Islet precursor cell (in vitro differentiated cells): ENCODE results near the gene CUX1.
"Not testable (repeated sequence)": the region's sequence is repeated elsewhere in the genome, so short reads cannot be mapped to it uniquely, and the experiment has no call there.

ENCODE experiments used
- DNase-seq: peaks from one replicate; pipeline ENCODE4 v3.0.0-alpha.2; 2018

CUX1 gene

GRCh38 chr7:101871351-101871750, 53.9 kb downstream of the CUX1 start:
- no peak for DNase-seq

- no peak for DNase-seq
Observed at GRCh38 chr7:101874028-101874427, 56.6 kb downstream of the CUX1 start.

GRCh38 chr7:101875283-101875846, 57.9 kb downstream of the CUX1 start:
- DNase-seq: peak; percentile 42

GRCh38 chr7:101877882-101878591, 60.6 kb downstream of the CUX1 start:
- DNase-seq: peak; percentile 67

GRCh38 chr7:101878938-101879337, 61.5 kb downstream of the CUX1 start:
- DNase-seq: no peak

- DNase-seq: no peak
Observed at GRCh38 chr7:101879565-101879964, 62.1 kb downstream of the CUX1 start.

GRCh38 chr7:101880282-101881054, 63.0 kb downstream of the CUX1 start:
- DNase-seq: no peak

GRCh38 chr7:101882005-101882421, 64.6 kb downstream of the CUX1 start:
- peak; percentile 81 for DNase-seq

- peak; percentile 96 for DNase-seq
Observed at GRCh38 chr7:101882595-101883564, 65.5 kb downstream of the CUX1 start.

- no peak for DNase-seq
Observed at GRCh38 chr7:101884671-101885596, 67.5 kb downstream of the CUX1 start.

GRCh38 chr7:101885597-101885955, 68.2 kb downstream of the CUX1 start:
- DNase-seq: no peak

GRCh38 chr7:101887352-101887751, 69.9 kb downstream of the CUX1 start:
- DNase-seq: not testable (repeated sequence)

GRCh38 chr7:101888564-101888963, 71.1 kb downstream of the CUX1 start:
- DNase-seq: not testable (repeated sequence)

- DNase-seq: peak; percentile 32
Observed at GRCh38 chr7:101890749-101891523, 73.5 kb downstream of the CUX1 start.

- DNase-seq: peak; percentile 43
Observed at GRCh38 chr7:101891936-101892640, 74.7 kb downstream of the CUX1 start.

- peak; percentile 32 for DNase-seq
Observed at GRCh38 chr7:101893341-101894082, 76.1 kb downstream of the CUX1 start.

GRCh38 chr7:101896316-101896715, 78.9 kb downstream of the CUX1 start:
- DNase-seq: peak; percentile 50

- DNase-seq: no peak
Observed at GRCh38 chr7:101896941-101897340, 79.5 kb downstream of the CUX1 start.

GRCh38 chr7:101898106-101898505, 80.7 kb downstream of the CUX1 start:
- no peak for DNase-seq
